NB4 (cell line): Measurements from ENCODE around the gene PCSK6.

Experiments
- DNase-seq: peaks from one replicate; pipeline ENCODE4 v3.0.0; 2010; ENCODE audit warnings: low read depth
- H3K4me3 ChIP-seq: one replicate; pipeline ENCODE4 v1.5.1; 2011; ENCODE audit warnings: mild to moderate bottlenecking, low read depth, low read length, moderate library complexity
- MYC ChIP-seq: IDR thresholded peaks from 2 replicates; pipeline ENCODE4 v1.6.1; 2011; ENCODE audit warnings: low read depth, low read length
- POLR2A ChIP-seq: IDR thresholded peaks from 2 replicates; pipeline ENCODE4 v1.6.1; 2011; ENCODE audit warnings: mild to moderate bottlenecking; ENCODE audit not compliant: insufficient read length; ENCODE audit errors: extremely low read depth
- TF ChIP-seq, protein P1 (sequence below): IDR thresholded peaks from 2 replicates; pipeline ENCODE4 v1.6.1; 2011; ENCODE audit warnings: low read depth, low read length
- TF ChIP-seq, protein P2 (sequence below): IDR thresholded peaks from one replicate; pipeline ENCODE4 v1.5.1; 2012; ENCODE audit warnings: low read depth, low read length

Gene PCSK6

DNA sequence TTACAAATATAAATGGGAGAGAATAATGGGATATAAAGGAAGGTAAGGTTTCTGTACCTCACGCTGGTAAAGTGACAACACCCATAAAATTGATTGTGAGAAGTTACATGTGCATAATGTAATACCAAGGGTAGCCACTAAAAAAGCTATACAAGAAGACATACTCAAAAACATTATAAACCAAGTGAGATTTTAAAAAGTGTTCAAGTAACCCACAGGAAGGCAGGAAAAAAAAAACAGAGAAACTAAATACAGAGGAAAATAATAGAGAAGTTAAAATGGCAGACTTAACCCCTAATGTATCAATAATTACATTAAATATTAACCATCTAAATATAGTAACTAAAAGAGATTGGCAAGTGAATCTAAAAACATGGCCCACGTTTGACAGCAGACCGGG, 76.3 kb downstream of the PCSK6 start:
- no peak overlapping the region for H3K4me3 ChIP-seq
- DNase-seq, result no peak
- TF ChIP-seq, protein P1, sequence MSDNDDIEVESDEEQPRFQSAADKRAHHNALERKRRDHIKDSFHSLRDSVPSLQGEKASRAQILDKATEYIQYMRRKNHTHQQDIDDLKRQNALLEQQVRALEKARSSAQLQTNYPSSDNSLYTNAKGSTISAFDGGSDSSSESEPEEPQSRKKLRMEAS, result no peak
- no peak for TF ChIP-seq MYC
- TF ChIP-seq, protein P2, sequence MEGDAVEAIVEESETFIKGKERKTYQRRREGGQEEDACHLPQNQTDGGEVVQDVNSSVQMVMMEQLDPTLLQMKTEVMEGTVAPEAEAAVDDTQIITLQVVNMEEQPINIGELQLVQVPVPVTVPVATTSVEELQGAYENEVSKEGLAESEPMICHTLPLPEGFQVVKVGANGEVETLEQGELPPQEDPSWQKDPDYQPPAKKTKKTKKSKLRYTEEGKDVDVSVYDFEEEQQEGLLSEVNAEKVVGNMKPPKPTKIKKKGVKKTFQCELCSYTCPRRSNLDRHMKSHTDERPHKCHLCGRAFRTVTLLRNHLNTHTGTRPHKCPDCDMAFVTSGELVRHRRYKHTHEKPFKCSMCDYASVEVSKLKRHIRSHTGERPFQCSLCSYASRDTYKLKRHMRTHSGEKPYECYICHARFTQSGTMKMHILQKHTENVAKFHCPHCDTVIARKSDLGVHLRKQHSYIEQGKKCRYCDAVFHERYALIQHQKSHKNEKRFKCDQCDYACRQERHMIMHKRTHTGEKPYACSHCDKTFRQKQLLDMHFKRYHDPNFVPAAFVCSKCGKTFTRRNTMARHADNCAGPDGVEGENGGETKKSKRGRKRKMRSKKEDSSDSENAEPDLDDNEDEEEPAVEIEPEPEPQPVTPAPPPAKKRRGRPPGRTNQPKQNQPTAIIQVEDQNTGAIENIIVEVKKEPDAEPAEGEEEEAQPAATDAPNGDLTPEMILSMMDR, result no peak
- no peak for TF ChIP-seq POLR2A

DNA sequence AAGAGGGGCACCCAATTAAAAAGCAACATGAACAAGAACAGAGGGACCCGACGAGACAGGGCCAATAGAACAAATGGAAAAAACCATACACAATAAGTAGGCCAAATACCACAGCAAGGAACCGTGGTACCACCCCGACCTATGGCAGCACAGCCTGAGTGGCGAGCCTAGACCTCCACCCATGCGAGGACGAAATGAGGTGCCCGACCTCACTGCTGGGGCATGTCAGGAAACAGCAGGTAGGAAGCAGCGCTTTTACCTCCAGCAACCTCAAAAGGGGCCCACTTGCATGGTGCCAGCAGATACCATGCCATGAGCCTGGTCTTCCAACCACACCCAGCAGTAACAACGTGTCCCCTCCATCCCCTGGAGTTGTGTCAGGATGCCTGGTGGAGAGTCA, 77.9 kb downstream of the PCSK6 start:
- TF ChIP-seq, protein P1, result no peak
- TF ChIP-seq POLR2A, result no peak
- no peak for DNase-seq
- H3K4me3 ChIP-seq, result no peak overlapping the region

DNA sequence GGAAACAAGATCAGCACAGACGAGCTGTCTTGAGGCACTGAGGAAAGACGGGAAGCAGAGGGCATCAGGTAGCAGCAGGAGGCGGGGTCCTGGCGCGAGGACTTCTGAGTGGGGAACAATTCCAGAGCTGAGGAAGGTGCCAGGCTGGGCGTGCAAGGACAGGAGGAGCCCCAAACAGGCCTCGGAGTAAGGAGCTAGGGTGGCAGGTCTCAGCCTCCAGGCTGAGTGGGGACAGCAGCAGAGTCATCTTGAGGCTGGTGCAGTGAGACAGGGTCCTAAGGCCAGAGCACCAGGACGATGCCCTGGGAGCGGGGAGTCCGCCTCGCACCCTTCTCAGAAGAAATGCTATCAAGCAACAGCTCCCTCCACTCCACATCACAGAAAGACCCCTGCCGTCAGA, 78.4 kb downstream of the PCSK6 start:
- no peak for DNase-seq
- H3K4me3 ChIP-seq, result no peak overlapping the region
- TF ChIP-seq POLR2A (no peak), MYC (no peak)
- TF ChIP-seq, protein P2, result no peak
- TF ChIP-seq, protein P1, result no peak

DNA sequence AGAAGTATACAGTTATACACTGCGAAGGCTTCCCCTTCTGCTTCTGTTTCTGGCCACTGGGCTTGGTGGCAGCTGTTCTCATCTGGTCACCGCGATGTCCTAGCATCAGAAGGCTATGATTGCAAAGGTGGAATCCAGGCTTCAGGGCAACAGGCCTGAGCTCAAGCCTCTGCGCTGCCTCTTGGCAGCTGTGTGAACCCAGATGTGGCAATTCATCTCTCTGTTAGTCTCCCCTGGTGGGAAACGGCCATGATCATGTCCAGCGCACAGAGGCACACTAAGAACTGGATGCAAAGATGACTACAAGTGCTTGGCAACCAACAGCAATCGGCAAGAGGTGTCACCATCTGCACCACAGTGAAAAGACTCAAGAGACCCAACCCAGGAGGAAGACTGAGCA, 78.9 kb downstream of the PCSK6 start:
- TF ChIP-seq, protein P1, result no peak
- no peak for TF ChIP-seq POLR2A
- H3K4me3 ChIP-seq, result no peak overlapping the region
- DNase-seq, result no peak

DNA sequence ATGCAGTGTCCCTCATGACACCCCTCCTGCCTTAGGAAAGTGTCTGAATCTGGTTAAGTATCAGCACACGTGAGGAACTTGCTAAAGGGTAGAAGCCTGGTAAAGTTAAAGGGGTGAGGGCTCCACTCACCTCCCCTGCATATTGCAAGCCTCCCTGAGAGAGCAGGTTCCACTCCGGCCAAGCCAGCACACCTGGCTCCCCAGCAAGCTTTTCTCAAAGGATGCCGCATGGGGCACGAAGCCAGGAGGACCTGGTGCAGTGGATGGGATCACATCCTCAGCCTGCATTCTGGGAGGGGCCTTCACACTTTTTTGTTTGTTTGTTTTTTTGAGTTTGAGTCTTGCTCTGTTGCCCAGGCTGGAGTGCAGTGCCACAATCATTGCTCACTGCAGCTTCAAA, 79.9 kb downstream of the PCSK6 start:
- DNase-seq, result no peak
- H3K4me3 ChIP-seq, result no peak overlapping the region
- TF ChIP-seq, protein P2, result no peak
- TF ChIP-seq, protein P1, result no peak
- TF ChIP-seq POLR2A (no peak), MYC (no peak)

DNA sequence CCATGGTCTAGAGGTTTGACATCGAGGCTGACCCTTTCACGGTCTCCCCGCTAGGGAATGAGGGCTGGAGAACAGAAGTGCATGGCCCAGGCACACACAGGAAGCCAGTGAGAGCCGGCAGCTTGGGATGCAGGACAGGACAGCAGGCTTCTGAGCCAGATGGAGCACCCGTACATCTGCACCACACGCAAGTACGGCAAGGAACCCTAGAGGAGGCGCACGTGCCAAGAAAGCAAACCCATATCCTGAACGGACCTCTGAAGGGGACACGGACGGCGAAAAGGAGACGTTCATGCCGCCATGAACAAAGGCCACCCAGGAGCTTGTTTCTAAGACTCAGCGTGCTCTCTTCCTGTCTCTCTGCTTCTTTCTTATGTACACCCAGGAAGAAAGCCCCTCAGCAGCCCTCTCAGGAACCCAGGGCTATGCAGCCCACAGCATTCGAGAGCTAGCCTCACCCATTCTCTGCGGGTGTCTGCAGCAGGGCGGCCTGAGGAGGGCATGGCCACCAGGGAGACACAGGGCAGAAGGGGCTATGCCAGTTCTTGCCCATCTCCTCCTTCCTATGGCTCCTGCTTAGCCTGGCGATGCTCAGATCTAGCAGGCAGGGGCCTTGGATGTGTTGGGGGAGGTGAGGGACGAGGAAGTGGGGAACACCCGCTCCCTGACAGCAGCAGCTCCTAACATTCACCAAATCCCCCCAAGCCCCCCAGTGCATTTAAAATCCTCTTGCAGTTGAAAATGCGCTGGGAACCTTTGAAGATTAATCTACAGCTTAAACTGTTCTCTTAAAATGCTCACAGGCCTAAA, 81.3 kb downstream of the PCSK6 start:
- no peak for TF ChIP-seq POLR2A
- TF ChIP-seq MYC, result no peak
- TF ChIP-seq, protein P1, result no peak
- TF ChIP-seq, protein P2, result no peak
- no peak for DNase-seq
- no peak overlapping the region for H3K4me3 ChIP-seq
